Forelimb muscle (tissue), 1 donor: ENCODE results near the gene MOXD1. TPM values are rescaled to one million over a fixed set of nuclear protein-coding genes. Genes with fewer than 3 reads are reported as not detected.
"Not testable (repeated sequence)": the region's sequence is repeated elsewhere in the genome, so short reads cannot be mapped to it uniquely, and the experiment has no call there.

Experiments used
- DNase-seq: peaks from one replicate; pipeline ENCODE4 v3.0.0-alpha.2; 2013; ENCODE audit warnings: low read depth
- polyA plus RNA-seq: library from polyadenylated mRNA; unstranded; fragments of 120-200 nt; gene quantifications from one replicate; pipeline ENCODE4 v1.2.1, GENCODE V29; 2013; ENCODE audit not compliant: insufficient read length

Gene MOXD1
- polyA plus RNA-seq, 1 donor: 2.8 TPM

DNA sequence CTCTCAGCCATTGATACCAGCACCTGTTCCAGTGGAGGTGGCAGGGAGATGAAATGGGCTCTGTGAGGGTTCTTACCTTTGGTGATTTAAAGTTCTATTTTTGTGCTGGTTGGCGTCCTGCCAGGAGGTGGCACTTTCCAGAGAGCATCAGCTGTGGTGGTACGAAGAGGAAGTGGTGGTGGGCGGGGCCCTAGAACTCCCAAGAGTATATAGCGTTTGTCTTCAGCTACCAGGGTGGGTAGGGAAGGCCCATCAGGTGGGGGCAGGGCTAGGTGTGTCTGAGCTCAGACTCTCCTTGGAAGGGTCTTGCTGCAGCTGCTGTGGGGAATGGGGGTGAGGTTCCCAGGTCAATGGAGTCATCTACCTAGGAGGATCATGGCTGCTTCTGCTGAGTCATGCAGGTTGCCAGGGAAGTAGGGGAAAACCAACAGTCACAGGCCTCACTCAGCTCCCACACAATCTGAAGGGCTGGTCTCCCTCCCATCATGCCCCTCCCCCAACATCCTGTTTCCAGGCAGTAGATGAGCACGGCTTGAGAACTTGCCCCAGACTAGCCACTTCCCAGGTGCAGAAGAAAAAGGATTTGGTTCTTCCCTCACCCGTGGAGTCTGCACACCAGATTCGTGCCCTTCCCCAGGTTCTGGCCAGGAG lies 46.6 kb downstream of the MOXD1 start:
- DNase-seq: no peak

DNA sequence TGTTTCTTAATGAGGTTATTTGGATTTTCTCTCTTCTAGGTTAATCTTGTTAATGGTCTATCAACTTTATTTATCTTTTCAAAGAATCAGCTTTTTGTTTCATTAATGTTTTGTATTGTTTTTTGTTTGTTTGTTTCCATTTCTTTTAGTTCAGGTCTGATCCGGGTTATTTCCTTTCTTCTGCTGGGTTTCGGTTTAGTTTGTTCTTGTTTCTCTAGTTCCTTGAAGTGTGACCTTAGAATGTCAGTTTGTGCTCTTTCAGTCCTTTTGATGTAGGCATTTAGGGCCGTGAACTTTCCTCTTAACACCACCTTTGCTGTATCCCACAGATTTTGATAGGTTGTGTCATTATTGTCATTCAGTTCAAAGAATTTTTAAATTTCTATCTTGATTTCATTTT lies 49.3 kb downstream of the MOXD1 start:
- not testable (repeated sequence) for DNase-seq

DNA sequence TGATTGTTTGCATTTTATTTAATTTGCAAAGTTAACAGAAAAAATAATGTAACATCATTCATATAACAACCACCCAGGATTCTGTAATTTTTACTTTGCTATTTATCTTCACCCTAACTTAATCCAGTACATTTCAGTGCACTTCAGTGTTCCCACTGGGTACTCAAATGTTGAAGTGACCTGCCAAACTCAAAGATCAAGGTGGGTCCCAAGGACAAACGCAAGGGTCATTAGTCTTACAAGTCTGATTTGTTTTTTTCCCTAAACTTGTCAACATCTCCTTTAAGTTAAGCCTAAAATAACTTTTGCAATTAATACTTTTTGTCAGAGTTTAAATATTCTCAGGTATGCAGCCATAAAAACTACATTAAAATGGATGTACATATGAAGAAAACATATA lies 53.0 kb downstream of the MOXD1 start:
- no peak for DNase-seq

DNA sequence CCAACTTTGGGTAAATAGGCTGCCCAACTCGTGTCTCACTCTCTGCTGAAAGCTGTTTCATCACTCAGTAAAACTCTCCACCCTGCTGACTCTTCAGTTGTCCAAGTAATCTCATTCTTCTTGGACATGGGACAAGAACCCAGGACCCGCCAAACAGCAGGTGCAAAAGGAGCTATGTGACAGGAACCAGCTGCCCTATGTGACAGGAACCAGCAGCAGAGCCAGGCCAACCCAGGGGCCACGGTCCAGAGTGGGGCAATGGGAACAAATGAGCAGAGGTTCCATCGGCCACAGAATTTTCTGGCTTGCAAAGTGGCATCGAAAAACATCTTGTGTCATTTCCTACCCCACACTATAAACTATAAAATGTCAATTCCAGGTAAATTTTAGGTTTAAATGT lies 56.5 kb downstream of the MOXD1 start:
- no peak for DNase-seq

DNA sequence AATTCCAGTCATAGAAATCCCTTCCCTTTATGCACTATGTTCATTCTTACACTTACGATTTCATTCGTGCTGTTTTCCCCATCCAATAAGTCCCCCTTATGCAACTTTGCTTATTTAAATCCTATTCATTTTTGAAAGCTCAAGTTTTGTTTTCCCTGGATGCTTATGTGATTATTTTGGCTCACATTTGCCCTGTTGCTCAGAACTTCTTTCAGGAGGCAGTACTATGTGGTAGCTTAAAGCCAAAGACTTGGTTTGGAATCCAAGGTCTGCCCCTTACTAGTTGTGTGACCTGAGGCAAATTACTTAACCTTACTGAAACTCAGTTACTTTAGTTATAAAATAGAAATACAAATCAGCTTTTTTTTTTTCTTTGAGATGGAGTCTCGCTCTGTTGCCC lies 59.6 kb downstream of the MOXD1 start:
- no peak for DNase-seq

DNA sequence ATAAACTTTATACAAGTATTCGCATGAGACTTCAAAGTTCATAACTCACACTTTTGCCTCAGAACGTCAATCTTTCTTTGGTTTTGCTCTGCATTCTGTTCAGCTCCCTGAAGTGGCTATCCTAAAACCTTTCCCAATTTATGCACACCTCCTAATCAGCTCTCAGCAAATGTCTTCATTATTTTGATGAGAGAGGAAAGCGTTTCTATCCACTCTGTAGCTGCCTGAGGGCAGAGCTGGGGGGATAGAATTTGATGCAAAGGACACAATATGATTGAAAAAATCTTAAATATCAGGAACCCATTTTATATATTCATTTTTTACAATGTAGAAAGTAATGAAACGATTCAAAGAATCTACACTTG lies 66.8 kb downstream of the MOXD1 start:
- no peak for DNase-seq

DNA sequence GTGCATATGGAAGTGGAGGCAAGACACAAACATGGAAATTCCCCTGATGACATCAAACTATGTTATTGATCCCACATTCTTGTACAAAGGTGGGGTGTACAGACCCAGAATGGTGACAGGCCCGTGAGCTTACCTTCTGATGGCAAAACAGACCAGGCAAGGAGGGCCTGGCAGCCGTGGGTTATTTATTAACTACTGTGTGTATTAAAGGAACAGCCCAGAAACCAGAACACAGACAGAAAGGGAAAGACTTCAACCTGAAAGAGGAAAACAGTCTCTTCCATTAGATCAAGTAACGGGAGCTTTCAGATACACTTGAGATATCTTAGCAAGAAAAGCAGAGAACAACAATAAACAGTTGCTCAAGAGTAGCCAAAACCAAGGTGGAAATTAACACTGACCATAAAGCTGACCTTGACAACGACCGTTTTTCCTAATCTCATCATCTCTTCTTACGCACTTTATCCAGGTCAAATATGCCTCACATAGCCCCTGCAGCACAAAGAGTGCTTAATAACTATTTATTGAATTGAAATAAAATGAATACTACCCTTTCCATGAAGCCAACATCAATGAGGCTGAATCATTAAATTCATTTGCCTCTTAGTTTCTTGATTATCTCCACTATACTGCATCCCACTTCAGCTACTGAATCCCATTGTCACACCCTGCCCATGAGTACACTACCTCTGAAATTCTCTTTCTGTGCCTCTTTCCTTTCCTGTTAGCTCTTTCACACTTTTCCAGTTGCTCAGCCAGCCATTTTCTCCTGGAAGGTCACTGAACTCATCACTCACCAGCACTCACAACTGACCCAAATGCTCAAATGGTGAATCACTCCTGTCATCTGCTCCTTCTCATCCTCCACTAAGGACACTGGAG lies 67.4 kb downstream of the MOXD1 start:
- DNase-seq: no peak

DNA sequence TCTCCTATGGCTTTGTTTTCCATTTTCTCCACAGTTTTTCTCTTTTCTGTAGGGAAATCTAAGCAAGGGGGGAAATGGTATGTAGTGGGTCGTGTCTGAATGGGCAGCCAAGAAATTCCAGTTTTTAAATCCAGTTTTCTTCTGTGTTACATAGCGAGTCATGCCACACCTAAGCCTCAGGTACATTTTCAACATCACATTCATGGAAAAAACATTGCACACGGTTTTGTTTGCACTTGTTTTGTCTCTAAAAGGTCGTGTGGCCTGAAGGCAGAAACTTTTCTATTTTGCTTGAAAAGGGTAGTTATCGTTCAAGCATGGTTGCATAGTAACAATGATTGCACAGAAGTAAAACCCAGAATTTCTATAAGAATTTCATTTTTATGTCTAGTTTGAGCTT lies 70.5 kb downstream of the MOXD1 start:
- no peak for DNase-seq

DNA sequence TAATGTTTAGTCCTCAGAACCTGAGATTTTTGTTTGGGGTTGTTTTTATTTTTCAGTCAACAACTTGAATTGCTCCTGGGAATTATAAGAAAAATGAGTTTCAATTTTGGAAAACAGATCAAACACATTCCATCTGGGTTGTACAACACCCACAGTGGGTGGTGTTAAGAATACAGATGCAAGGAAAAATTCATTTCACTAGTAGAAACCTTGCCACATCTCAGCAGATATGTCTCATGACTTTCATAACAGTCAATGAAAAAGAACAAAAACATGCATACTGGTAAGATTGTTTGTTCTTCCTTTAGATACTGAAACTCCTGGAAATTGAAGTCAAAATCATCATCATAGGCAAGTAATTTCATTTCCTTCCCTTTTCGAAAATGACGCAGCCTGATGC lies 78.9 kb downstream of the MOXD1 start:
- DNase-seq: no peak

DNA sequence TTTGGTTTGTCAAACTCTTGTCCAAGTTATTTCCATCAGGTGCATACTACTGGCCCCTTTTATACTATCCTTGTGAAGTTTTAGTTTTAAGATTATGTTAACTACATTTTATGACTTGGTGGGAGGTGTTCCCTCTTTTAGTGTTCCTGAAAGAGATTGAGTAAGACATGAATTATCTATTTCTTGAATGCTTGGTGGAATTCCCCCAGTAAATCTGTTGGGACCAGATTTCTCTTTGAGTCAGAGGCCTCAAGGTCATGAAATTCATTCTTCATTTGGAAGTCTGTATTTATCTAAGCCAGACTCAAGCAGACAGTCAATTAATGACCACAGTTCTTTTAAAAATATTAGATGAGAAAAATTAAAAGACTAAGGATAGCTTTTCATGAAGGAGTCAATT lies 81.3 kb downstream of the MOXD1 start:
- no peak for DNase-seq

DNA sequence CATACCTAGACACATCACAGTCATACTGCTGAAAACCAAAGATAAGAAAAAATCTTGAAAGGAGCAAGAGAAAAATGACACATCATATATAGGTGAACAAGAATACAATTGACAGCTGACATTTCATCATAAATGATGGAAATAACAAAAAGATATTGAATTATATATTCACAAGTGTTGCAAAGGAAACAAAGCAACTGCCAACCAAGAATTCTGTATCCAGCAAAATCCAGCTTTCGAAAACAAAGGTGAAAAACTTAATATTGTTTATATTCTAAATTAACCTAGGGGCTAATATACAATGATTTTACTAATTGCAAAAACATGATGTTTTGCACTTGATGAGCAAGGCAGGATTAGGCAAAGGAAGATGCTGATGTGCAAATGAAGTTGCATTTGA lies 84.3 kb downstream of the MOXD1 start:
- no peak for DNase-seq

DNA sequence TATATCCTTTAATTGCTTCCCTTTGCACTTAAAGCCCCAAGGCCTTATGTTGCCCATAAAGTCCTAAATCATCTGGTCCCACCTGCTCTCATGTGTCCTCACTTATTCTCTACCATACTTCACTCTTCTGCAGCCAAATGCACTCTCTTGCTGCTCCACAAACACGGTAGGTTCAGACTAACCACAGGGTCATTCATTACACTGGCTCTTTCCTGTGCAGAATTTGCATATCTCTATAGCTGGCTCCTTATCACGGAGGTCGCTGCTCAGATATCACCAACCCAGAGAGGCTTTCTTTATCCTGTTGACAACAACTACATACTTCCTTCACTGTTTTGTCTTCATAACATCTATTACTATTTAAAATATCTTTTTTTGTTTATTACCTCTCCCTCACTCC lies 86.8 kb downstream of the MOXD1 start:
- no peak for DNase-seq

DNA sequence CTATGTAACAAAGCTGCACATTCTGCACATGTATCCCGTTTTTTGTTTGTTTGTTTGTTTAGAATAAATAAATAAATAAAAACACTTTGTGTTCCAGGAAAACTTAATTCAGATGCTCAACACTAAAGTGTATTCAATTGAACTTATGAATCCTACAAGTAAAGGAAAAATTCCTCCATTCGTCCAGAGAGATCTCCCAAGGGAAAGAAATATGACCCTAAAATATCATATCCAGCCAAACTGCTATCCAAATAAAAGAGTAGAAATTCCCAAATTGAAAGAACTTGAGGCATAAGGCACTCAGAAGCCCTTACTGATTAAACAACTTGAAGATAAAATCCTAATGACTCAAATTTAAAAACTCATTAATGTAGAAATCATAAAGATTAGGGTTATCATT lies 90.4 kb downstream of the MOXD1 start:
- DNase-seq: peak; percentile 16

DNA sequence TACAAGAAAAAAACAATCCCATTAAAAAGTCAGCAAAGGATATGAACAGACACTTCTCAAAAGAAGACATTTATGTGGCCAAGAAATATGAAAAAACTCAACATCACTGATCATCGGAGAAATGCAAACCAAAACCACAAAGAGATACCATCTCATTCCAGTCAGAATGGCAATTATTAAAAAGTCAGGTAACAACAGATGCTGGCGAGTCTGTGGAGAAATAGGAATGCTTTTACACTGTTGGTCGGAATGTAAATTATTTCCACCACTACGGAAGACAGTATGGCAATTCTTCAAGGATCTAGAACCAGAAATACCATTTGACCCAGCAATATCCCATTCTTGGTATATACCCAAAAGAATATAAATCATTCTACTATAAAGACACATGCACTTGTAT lies 91.1 kb downstream of the MOXD1 start:
- not testable (repeated sequence) for DNase-seq

DNA sequence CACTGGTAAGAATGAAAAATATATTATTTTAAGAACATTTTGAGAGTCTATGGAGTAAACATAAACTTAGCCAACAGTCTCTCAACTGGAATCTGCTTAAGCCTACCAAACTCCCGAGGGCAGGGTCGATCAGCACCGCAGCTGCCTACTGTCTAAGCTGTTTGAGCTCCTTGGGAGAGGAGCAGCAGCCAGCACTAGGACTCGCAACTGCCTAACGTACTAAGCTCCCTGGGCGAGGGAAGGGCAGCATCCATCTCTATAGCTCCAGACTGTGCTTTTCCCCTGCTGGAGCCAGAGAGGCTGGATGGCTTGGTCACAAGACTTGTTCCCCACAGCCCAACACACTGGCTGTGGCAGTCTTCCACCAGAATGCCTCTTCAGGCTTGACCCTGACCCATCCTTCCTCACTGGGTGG lies 96.4 kb downstream of the MOXD1 start:
- no peak for DNase-seq

DNA sequence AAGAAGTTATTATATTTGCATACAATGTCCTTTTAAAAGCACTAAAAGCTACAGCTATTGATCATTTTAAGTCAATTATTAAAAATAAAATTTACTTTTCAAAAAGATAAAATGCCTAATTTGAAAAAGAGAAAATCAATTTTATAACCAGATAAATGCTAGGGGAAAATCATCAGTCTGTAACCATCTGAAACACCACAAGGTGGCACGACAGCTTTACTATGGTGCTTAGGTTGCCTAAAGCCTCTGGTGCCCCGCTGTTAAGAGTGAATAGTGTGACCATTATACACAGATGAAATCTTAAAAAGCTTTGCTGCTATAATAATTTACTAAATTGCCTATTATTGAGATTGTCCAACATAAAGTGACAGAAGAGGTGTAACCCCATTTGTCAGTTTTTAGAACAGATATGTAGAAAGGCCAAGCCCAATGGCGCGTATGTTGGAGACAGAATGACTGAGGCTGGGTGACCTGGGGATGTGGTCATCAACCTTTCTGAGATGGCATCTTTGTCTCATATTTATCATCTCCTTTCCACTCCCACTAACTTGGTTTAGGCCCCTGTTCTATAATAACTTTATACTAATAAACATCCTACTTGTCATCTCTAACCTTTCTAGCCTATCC lies 100.8 kb downstream of the MOXD1 start:
- peak; percentile 17 for DNase-seq

DNA sequence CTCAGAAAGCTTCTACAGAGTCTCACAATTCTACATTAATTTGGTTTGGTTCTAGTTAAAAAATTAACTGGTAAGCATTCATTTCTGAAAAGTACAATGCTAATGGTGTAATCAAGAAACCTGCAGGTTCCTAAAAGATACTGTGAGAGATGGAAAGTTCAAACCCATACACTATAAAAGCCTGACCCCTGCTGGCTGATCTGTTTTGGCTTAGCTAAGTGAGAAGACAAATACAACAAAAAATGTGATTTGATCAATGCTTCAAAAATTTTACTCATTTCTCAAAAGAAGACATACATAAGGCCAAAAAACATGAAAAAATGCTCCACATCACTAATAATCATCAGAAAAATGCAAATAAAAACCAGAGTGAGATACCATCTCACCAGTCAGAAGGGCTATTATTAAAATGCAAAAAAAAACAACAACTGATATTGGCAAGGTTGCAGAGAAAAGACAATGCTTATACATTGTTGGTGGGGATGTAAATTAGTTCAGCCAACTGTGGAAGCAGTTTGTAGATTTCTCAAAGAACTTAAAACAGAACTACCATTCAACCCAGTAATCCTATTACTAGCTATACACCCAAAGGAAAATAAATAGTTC lies 102.8 kb downstream of the MOXD1 start:
- DNase-seq: no peak

DNA sequence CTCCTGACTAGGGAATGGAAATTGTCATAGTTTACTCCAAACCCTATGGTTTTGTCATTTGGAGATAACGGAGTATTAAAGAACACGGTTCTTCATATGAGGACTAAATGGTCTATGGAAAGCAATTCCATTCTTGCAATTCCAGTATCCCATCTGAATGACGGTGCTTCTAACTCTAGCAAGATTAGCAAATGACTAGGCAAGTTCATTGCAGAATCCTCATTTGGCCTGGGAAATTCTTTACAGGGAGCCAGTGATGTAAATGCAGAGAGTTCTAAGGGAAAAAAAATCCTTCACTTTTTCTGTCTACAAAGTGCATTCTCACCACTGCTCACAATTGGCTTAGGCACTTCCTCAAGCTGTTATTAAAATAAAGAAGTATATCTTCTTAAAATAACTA lies 111.5 kb downstream of the MOXD1 start:
- no peak for DNase-seq

DNA sequence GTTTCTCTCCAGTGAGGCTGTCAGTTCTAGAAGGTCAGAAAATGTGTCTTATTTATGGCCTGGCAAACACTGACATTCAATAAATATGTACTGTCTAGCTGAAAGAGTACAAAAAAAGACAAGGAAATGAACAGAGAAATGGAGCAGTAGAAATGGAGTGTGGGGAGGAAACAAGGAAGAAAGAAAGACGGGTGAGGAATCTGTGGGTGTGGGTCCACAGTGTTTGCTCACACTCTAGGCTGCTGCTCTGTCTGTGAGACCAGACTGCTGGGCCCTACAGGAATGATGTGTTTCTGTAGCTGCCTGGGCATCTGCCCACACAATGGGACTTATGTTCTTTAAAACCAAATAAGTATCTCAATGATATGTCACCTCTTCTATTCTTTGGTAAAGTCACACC lies 114.2 kb downstream of the MOXD1 start:
- DNase-seq: no peak

DNA sequence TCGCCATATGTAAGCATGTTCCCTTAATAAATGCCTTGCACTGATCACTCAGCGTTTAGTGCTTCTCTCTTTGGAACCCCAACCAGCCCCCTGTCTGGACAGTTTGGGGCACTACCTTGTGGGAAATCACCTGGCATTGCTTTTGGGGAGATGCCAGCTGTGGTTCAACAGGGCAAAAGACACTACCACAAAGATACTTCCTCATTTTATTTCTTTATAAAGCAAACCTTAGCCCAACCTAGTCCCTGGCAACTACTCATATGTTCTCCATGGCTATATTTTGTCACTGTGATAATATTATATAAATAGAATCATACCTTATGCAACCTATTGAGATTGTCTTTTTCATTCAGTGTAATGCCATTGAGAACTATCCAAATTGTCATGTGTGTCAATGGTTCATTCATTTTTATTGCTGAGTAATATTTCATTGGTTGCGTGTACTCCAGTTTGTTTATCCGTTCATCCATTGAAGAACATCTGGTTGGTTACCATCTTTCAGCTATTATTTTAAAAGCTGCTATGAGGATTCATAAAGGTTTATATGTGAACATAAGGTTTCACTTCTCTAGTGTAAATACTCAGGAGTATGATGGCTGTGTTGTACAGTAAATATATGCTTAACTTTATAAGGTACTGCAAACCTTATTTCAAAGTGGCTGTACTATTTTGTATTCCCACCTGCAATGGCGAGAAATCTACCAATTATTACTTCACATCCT lies 114.8 kb downstream of the MOXD1 start:
- DNase-seq: no peak

DNA sequence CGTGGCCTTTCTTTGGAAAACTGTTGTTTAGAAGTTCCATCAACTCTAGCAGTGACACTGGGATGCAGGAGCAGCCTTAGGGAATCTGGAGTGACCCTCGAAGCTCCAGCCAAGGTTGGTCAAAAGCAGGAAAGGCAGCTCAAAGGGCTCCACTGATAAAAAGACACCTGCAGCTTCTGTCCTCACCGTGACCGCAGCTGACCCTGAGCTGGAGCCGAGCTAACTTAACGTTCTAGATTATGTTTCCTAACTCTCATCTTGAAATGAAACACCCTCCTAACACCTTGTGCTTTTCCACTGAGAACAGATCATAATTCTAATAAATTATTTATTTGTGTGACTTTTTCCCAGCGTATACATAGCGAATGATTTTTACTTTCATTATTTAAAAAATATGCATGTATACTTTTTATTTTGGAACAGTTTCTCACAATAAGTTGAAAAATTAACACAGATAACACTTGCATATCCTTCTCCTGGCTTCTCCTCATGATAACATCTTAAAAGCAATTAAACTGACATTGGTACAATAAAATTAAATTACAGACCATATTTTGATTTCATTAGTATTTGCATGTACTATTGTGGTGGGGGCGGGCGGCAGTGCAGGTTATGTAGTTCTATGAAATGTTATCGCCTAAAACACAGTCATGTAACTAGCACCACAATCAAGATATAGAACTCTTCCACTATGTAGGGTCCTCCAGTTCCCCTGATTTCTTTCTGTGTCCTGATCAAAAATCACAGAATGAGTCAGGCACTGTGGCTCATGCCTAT lies 116.1 kb downstream of the MOXD1 start:
- DNase-seq: no peak
